Stimulated activated effector memory CD8-positive, alpha-beta T cell treated with anti-CD3 and anti-CD28 coated beads, Interleukin-12 subunit alpha, Interleukin-12 subunit beta, amount 100 ng/mL, for 72 hours (primary cell): ENCODE data around the gene SSTR1.
"Not testable (repeated sequence)": the region's sequence is repeated elsewhere in the genome, so short reads cannot be mapped to it uniquely, and the experiment has no call there.

Experiments
- ATAC-seq: fragments of 150-1000 bp; cut with Tn5 transposase; 2 replicates; pipeline ENCODE4 v1.10.0; 2021
- DNase-seq, 2 donors: peaks; one replicate each; pipeline ENCODE4 v3.0.0; 2021 to 2022; ENCODE audit warnings: low spot score in 2 of 2
- H3K27ac Mint-ChIP-seq: one replicate; pipeline ENCODE4 v1.8.0; 2022; ENCODE audit warnings: mild to moderate bottlenecking, mixed read lengths
- H3K36me3 Mint-ChIP-seq: one replicate; pipeline ENCODE4 v1.8.0; 2022; ENCODE audit warnings: mild to moderate bottlenecking, mixed read lengths
- H3K4me1 Mint-ChIP-seq: one replicate; pipeline ENCODE4 v1.8.0; 2022; ENCODE audit warnings: mixed read lengths
- H3K4me3 Mint-ChIP-seq: one replicate; pipeline ENCODE4 v1.8.0; 2022; ENCODE audit warnings: mild to moderate bottlenecking, mixed read lengths
- H3K9me3 Mint-ChIP-seq: one replicate; pipeline ENCODE4 v1.8.0; 2022; ENCODE audit warnings: mixed read lengths

SSTR1 gene

GRCh38 chr14:38207736-38208617, at the start of gene SSTR1:
Gene SSTR1 (plus strand): TSS chr14:38207904. CDS start chr14:38209390, 1,486 bp downstream.
- Mint-ChIP-seq H3K4me3 (peak within 1 kb of the TSS; percentile 40), H3K27ac (no peak within 1 kb of the TSS), H3K4me1 (peaks cover 15% of the 10 kb centered on the region), H3K36me3 (peaks cover 5% of the 10 kb centered on the region), H3K9me3 (peaks cover 7% of the 10 kb centered on the region)
- DNase-seq (no peak), ATAC-seq (no peak)

GRCh38 chr14:38158468-38158867, 49.2 kb upstream of the SSTR1 start:
- no peaks in the 10 kb centered on the region for H3K36me3 Mint-ChIP-seq
- no peaks in the 10 kb centered on the region for H3K4me1 Mint-ChIP-seq
- no peak for DNase-seq
- no peak overlapping the region for H3K27ac Mint-ChIP-seq
- H3K9me3 Mint-ChIP-seq = no peaks in the 10 kb centered on the region
- no peak for ATAC-seq
- H3K4me3 Mint-ChIP-seq = no peak overlapping the region

- Mint-ChIP-seq H3K36me3 (no peaks in the 10 kb centered on the region), H3K4me3 (no peak overlapping the region), H3K27ac (no peak overlapping the region), H3K4me1 (no peaks in the 10 kb centered on the region), H3K9me3 (no peaks in the 10 kb centered on the region)
- ATAC-seq (no peak), DNase-seq (no peak)
Measured at GRCh38 chr14:38168416-38168815, 39.3 kb upstream of the SSTR1 start.

DNA sequence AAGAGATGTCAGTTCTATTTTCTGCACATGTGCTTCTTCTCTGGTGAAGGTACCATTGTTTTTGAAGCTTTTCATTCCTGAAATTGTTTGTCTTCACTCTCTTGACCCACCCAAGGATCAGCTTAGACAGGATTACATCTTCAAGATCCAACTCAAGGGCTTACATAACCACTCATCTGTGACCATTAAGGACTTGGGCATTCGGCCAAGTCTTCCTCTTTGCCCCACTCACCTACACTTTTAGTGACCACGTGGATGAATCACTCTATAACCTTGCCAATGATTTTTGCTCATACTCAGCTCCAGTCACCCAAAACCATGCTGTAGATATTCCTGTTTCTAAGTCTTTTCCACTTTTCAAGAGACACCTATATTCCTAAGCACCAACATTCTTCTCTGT, 36.5 kb upstream of the SSTR1 start:
- Mint-ChIP-seq H3K27ac (no peak overlapping the region), H3K36me3 (no peaks in the 10 kb centered on the region), H3K4me3 (no peak overlapping the region), H3K4me1 (no peaks in the 10 kb centered on the region), H3K9me3 (peaks cover 5% of the 10 kb centered on the region)
- DNase-seq = no peak
- ATAC-seq = no peak

- Mint-ChIP-seq H3K4me1 (no peaks in the 10 kb centered on the region), H3K27ac (no peak overlapping the region), H3K36me3 (no peaks in the 10 kb centered on the region), H3K9me3 (peaks cover 15% of the 10 kb centered on the region), H3K4me3 (no peak overlapping the region)
- ATAC-seq (no peak), DNase-seq (no peak)
Measured at GRCh38 chr14:38174711-38175110, 33.0 kb upstream of the SSTR1 start.

GRCh38 chr14:38175658-38176057, 32.0 kb upstream of the SSTR1 start:
- DNase-seq (no peak), ATAC-seq (peak; percentile 74)
- Mint-ChIP-seq H3K27ac (no peak overlapping the region), H3K36me3 (no peaks in the 10 kb centered on the region), H3K9me3 (peaks cover 15% of the 10 kb centered on the region), H3K4me3 (no peak overlapping the region), H3K4me1 (no peaks in the 10 kb centered on the region)

DNA sequence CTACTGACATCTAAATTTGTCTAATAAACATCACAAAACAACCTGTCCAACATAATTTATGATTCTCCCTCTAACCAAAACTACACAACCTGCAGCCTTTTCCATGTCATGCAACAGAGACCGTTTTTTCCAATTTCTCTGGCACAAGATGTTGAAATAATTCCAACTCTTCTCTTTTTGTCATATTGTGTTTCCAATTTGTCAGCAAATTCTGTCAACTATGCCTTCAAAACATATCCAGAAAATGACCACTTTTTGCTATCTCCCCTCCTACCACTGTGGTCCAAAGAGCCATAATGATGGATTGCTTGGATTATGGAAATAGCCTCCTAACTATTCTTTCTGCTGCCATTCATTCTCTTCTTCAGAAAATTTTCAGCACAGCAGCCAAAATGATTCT, 31.3 kb upstream of the SSTR1 start:
- DNase-seq (no peak), ATAC-seq (no peak)
- Mint-ChIP-seq H3K36me3 (no peaks in the 10 kb centered on the region), H3K27ac (no peak overlapping the region), H3K4me3 (no peak overlapping the region), H3K9me3 (peaks cover 15% of the 10 kb centered on the region), H3K4me1 (no peaks in the 10 kb centered on the region)

GRCh38 chr14:38184132-38184531, 23.6 kb upstream of the SSTR1 start:
- peaks cover 6% of the 10 kb centered on the region for H3K4me1 Mint-ChIP-seq

GRCh38 chr14:38185671-38186070, 22.0 kb upstream of the SSTR1 start:
- ATAC-seq = no peak
- Mint-ChIP-seq H3K27ac (no peak overlapping the region), H3K4me3 (no peak overlapping the region), H3K9me3 (peaks cover 9% of the 10 kb centered on the region), H3K36me3 (no peaks in the 10 kb centered on the region), H3K4me1 (peaks cover 6% of the 10 kb centered on the region)
- DNase-seq = no peak

More at GRCh38 chr14:38184132-38184531, 23.6 kb upstream of the SSTR1 start:
- Mint-ChIP-seq H3K36me3 (no peaks in the 10 kb centered on the region), H3K4me3 (no peak overlapping the region), H3K9me3 (peaks cover 12% of the 10 kb centered on the region), H3K27ac (no peak overlapping the region)
- ATAC-seq (peak; percentile 28), DNase-seq (no peak)

- no peak for DNase-seq
- Mint-ChIP-seq H3K9me3 (peaks cover 9% of the 10 kb centered on the region), H3K27ac (no peak overlapping the region), H3K4me3 (no peak overlapping the region), H3K4me1 (peaks cover 6% of the 10 kb centered on the region), H3K36me3 (no peaks in the 10 kb centered on the region)
- ATAC-seq = no peak
Measured at GRCh38 chr14:38186216-38186615, 21.5 kb upstream of the SSTR1 start.

GRCh38 chr14:38187528-38187927, 20.2 kb upstream of the SSTR1 start:
- H3K27ac Mint-ChIP-seq = no peak overlapping the region
- no peaks in the 10 kb centered on the region for H3K36me3 Mint-ChIP-seq
- no peak for DNase-seq
- H3K4me3 Mint-ChIP-seq = no peak overlapping the region
- peaks cover 6% of the 10 kb centered on the region for H3K4me1 Mint-ChIP-seq
- no peak for ATAC-seq
- H3K9me3 Mint-ChIP-seq = peaks cover 9% of the 10 kb centered on the region

DNA sequence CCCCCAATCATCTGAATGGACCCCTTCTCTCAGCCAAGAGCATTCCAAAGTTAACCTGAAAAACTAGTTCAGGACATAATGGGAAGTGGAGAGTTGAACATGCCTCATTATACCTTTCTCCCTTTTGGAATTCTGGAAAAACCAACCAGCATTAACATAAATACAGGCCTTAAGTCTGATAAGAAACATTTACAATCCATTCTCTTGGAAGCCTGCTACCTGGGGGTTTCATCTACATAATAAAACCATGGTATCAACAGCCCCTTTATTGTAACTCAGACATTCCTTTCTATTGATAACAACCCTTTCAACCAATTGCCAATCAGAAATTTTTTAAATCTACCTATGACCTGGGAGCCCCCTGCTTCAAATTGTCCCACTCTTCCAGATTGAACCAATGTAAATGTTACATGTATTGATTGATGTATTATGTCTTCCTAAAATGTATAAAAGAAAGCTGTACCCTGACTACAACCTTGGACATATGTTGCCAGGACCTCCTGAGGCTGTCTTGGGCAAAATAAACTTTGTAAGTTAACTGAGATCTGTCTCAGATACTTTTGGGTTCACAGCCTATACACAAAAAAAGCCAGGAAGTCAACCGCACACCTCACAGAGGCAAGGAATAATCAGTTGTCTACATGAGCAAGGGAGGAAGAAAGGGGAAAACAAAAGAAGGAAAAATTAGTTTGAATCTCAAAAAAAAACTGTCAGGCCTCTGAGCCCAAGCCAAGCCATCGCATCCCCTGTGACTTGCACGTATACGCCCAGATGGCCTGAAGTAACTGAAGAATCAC, 17.6 kb upstream of the SSTR1 start:
- ATAC-seq (no peak), DNase-seq (no peak)
- Mint-ChIP-seq H3K4me3 (no peak overlapping the region), H3K27ac (no peak overlapping the region), H3K36me3 (no peaks in the 10 kb centered on the region), H3K9me3 (peaks cover 8% of the 10 kb centered on the region), H3K4me1 (peaks cover 6% of the 10 kb centered on the region)

DNA sequence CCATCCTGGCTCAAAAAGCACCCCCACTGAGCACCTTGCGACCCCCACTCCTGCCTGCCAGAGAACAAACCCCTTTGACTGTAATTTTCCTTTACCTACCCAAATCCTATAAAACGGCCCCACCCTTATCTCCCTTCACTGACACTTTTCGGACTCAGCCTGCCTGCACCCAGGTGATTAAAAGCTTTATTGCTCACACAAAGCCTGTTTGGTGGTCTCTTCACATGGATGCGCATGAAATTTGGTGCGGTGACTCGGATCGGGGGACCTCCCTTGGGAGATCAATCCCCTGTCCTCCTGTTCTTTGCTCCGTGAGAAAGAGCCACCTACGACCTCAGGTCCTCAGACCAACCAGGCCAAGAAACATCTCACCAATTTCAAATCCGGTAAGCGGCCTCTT, 16.9 kb upstream of the SSTR1 start:
- H3K27ac Mint-ChIP-seq, DNase-seq, H3K4me1 Mint-ChIP-seq, H3K4me3 Mint-ChIP-seq, H3K9me3 Mint-ChIP-seq, ATAC-seq, H3K36me3 Mint-ChIP-seq: not testable (repeated sequence)

- not testable (repeated sequence) for H3K36me3 Mint-ChIP-seq, H3K4me3 Mint-ChIP-seq, H3K27ac Mint-ChIP-seq, H3K9me3 Mint-ChIP-seq, ATAC-seq, H3K4me1 Mint-ChIP-seq, DNase-seq
Measured at GRCh38 chr14:38191491-38191890, 16.2 kb upstream of the SSTR1 start.

DNA sequence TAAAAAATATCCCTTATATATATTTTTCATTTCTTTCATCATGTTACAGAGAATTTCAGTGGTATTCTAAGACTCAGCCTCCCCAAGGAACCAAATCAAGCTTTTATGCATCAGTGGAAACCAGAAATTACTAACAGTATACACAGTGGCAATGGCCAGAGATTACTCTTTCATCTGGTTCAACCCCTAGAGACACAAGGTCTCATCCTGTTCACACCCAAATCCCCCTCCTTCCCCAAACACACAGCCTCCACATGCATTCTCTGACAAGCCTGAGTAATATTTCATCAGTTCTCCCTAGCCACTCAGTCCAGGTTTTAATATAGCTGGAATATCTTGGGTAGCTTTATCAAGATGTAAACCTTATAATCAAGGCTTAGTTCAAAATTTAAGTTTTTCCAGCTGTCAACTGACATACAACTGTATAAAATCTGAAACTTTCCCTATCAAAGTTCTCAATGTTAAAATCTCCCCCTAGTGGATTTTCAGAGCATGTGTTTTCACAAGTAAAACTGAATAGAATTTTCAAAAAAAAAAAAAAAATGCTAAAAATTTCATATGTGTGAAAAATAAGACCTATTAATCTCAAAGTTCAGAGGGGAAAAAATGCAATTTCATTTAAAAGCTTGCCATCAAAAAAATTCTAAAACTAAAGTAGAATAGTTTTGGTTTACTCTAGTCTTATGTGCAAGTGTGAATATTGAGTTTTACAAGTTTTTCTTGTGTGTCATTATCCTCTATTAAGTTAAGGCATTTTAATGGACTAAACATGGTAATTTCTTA, 10.5 kb upstream of the SSTR1 start:
- Mint-ChIP-seq H3K27ac (no peak overlapping the region), H3K4me3 (no peak overlapping the region), H3K9me3 (peaks cover 5% of the 10 kb centered on the region), H3K36me3 (no peaks in the 10 kb centered on the region), H3K4me1 (no peaks in the 10 kb centered on the region)
- no peak for DNase-seq
- ATAC-seq = no peak
